Measurements from ENCODE around the gene ALKAL2. TPM values are rescaled to one million over a fixed set of nuclear protein-coding genes. Genes with fewer than 3 reads are reported as not detected.

The ALKAL2 gene
- total and polyA plus RNA-seq, 2 of the 13 experiments (the other 11 are each of a cell fraction or from before 2014, with no cell fraction given) = 0.22 to 1.7 TPM

DNA sequence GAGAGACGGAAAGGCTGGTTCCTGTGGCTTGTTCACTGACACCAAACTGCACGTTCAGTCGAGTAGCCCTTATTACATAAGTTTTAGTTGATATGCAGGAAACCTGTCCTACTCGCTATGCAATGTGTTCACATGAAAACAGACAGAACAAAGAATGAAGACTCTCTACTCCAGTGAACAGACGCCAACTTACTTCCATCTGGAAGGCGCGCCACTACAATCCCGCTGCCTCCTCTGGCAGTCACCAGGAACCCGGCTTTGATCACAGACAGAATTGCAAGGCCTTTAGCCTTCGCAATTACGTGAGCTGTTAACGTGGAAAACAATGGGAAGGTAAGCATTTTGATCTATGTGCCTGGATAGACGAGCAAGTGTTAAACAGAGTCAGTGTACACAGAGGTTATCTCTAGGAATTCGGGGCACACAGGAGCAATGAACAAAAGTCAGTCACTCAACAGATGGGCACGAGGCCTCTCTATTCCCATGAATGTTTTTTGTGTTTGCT lies 38.3 kb downstream of the ALKAL2 start (continued):
- TF ChIP-seq, protein P1, sequence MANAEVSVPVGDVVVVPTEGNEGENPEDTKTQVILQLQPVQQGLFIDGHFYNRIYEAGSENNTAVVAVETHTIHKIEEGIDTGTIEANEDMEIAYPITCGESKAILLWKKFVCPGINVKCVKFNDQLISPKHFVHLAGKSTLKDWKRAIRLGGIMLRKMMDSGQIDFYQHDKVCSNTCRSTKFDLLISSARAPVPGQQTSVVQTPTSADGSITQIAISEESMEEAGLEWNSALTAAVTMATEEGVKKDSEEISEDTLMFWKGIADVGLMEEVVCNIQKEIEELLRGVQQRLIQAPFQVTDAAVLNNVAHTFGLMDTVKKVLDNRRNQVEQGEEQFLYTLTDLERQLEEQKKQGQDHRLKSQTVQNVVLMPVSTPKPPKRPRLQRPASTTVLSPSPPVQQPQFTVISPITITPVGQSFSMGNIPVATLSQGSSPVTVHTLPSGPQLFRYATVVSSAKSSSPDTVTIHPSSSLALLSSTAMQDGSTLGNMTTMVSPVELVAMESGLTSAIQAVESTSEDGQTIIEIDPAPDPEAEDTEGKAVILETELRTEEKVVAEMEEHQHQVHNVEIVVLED (CRISPR knock-in tag; IDR thresholded peaks at IDR 0.05; ENCODE audit: borderline replicate concordance) = peak; percentile 68; the same call in 1 of the 2 replicates
- peak; percentile 36; the same call in 1 of the 2 replicates for TF ChIP-seq ZNF124 (CRISPR knock-in tag; IDR thresholded peaks at IDR 0.05)
- TF ChIP-seq ZNF788 (CRISPR knock-in tag; IDR thresholded peaks at IDR 0.05; ENCODE audit: borderline replicate concordance) = peak; percentile 84; the same call in 1 of the 2 replicates
- TF ChIP-seq ZNF660 (CRISPR knock-in tag; IDR thresholded peaks at IDR 0.05; ENCODE audit: borderline replicate concordance, low read depth) = no peak
- TF ChIP-seq ZNF841 (CRISPR knock-in tag; IDR thresholded peaks at IDR 0.05; ENCODE audit: borderline replicate concordance) = no peak
- peak; percentile 84 for TF ChIP-seq PPARG (CRISPR knock-in tag; conservative IDR thresholded peaks at IDR 0.05)
- TF ChIP-seq, protein P2, sequence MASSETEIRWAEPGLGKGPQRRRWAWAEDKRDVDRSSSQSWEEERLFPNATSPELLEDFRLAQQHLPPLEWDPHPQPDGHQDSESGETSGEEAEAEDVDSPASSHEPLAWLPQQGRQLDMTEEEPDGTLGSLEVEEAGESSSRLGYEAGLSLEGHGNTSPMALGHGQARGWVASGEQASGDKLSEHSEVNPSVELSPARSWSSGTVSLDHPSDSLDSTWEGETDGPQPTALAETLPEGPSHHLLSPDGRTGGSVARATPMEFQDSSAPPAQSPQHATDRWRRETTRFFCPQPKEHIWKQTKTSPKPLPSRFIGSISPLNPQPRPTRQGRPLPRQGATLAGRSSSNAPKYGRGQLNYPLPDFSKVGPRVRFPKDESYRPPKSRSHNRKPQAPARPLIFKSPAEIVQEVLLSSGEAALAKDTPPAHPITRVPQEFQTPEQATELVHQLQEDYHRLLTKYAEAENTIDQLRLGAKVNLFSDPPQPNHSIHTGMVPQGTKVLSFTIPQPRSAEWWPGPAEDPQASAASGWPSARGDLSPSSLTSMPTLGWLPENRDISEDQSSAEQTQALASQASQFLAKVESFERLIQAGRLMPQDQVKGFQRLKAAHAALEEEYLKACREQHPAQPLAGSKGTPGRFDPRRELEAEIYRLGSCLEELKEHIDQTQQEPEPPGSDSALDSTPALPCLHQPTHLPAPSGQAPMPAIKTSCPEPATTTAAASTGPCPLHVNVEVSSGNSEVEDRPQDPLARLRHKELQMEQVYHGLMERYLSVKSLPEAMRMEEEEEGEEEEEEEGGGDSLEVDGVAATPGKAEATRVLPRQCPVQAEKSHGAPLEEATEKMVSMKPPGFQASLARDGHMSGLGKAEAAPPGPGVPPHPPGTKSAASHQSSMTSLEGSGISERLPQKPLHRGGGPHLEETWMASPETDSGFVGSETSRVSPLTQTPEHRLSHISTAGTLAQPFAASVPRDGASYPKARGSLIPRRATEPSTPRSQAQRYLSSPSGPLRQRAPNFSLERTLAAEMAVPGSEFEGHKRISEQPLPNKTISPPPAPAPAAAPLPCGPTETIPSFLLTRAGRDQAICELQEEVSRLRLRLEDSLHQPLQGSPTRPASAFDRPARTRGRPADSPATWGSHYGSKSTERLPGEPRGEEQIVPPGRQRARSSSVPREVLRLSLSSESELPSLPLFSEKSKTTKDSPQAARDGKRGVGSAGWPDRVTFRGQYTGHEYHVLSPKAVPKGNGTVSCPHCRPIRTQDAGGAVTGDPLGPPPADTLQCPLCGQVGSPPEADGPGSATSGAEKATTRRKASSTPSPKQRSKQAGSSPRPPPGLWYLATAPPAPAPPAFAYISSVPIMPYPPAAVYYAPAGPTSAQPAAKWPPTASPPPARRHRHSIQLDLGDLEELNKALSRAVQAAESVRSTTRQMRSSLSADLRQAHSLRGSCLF (CRISPR knock-in tag; IDR thresholded peaks at IDR 0.05; ENCODE audit: borderline replicate concordance) = 0 out of 2 replicates have a peak, but pooled peaks have one; percentile 26
- TF ChIP-seq ZFP90 (CRISPR knock-in tag; IDR thresholded peaks at IDR 0.05; ENCODE audit: borderline replicate concordance) = peak; percentile 56; the same call in 1 of the 2 replicates
- peak; percentile 57; the same call in 1 of the 2 replicates for TF ChIP-seq ZSCAN22 (CRISPR knock-in tag; IDR thresholded peaks at IDR 0.05)
- TF ChIP-seq ZFAT (CRISPR knock-in tag; conservative IDR thresholded peaks at IDR 0.05) = no peak
- TF ChIP-seq ZNF720 (CRISPR knock-in tag; IDR thresholded peaks at IDR 0.05) = no peak
- TF ChIP-seq ZNF44 (CRISPR knock-in tag; IDR thresholded peaks at IDR 0.05) = no peak
- peak; percentile 100 for TF ChIP-seq SOX5 (CRISPR knock-in tag; IDR thresholded peaks at IDR 0.05; ENCODE audit: borderline replicate concordance)
- TF ChIP-seq ZNF780A (CRISPR knock-in tag; IDR thresholded peaks at IDR 0.05) = peak; percentile 61; the same call in 1 of the 2 replicates
- no peak for TF ChIP-seq CEBPB (IDR thresholded peaks at IDR 0.05; ENCODE audit: borderline replicate concordance, low read depth, low read length)
- TF ChIP-seq ZNF792 (CRISPR knock-in tag; IDR thresholded peaks at IDR 0.05) = peak; percentile 90
- TF ChIP-seq FOXP1 (IDR thresholded peaks at IDR 0.05) = no peak; the same call in 1 of the 2 replicates
- TF ChIP-seq FOXP1 (CRISPR knock-in tag; IDR thresholded peaks at IDR 0.05) = peak; percentile 97
- no peak for TF ChIP-seq CC2D1A (CRISPR knock-in tag; IDR thresholded peaks at IDR 0.05)
- TF ChIP-seq MYNN (CRISPR knock-in tag; IDR thresholded peaks at IDR 0.05; ENCODE audit: low read depth) = no peak; the same call in 1 of the 2 replicates
- no peak for TF ChIP-seq ZSCAN30 (CRISPR knock-in tag; IDR thresholded peaks at IDR 0.05)
- 0 out of 2 replicates have a peak, but pooled peaks have one; percentile 61 for TF ChIP-seq ZNF567 (CRISPR knock-in tag; IDR thresholded peaks at IDR 0.05; ENCODE audit: borderline replicate concordance)
- TF ChIP-seq ZMYM3 (CRISPR knock-in tag; IDR thresholded peaks at IDR 0.05) = peak; percentile 83

All from HepG2 (cell line).